Left ventricle myocardium superior (tissue), 1 donor: ENCODE measurements around the gene C16orf74. TPM values are rescaled to one million over a fixed set of nuclear protein-coding genes. Genes with fewer than 3 reads are reported as not detected.

Experiments used
- ATAC-seq: fragments of 200-7000 bp; cut with Tn5 transposase; one replicate; pipeline ENCODE4 v1.9.1; 2020; ENCODE audit warnings: mild to moderate bottlenecking, moderate library complexity
- DNase-seq: peaks from one replicate; pipeline ENCODE4 v3.0.0-alpha.2; 2020
- intact Hi-C: fragments of 100-400 bp; cut with micrococcal nuclease; formaldehyde crosslinking; loops from one replicate; pipeline ENCODE4 v1.11.0; 2022
- total RNA-seq: library from RNA; stranded (reverse); fragmentation: NEBNext Ultra II Directional; extraction: Animal tissue kit (Norgen Biotek cat#: 25700); gene quantifications from one replicate; pipeline ENCODE4 v1.2.1, GENCODE V29; 2021
- donor health status: DM: no; HTN: yes; CAD: no; lungs with severe emphysema.

Gene C16orf74
- total RNA-seq, 1 donor from 2014 or later = 1.7 TPM

DNA sequence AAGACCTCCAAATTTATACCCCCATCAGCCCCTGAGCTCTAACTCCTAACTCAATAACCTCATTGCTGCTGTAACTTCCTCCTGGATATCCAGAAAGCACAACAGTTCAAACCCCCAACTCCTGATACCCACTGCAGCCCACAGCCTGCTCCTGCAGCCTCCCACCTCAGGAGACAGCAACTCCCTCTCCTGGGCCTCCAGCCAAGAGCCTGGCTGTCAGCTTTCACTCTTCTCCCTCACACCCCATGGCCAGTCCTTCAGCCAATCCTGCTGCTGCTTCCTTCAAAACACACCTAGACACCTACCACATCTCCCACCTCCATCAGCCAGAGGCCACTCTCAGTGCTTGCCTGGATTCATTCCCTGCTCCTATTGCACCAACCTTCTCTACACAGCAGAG, 67.5 kb downstream of the C16orf74 start:
- ATAC-seq = no peak
- no peak for DNase-seq
- intact Hi-C loops = no loop called here

DNA sequence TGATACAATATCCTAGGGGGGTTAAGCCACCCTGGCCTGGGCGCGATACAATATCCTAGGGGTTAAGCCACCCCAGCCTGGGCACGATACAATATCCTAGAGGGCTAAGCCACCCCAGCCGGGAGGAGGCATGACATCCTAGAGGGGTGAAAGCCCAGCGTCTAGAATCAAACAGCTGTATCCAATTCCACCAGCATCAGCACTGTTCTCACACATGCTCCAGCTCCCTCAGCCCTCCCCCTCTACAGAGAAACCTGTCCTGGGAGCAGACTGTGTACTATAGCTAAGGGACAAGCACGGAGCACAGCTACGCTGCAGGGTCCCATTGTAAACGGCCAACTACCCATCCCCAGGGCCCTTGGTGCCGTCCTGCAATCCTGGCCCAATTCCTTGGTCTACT, 68.4 kb downstream of the C16orf74 start:
- no peak for DNase-seq
- intact Hi-C loops = no loop called here
- ATAC-seq = no peak

DNA sequence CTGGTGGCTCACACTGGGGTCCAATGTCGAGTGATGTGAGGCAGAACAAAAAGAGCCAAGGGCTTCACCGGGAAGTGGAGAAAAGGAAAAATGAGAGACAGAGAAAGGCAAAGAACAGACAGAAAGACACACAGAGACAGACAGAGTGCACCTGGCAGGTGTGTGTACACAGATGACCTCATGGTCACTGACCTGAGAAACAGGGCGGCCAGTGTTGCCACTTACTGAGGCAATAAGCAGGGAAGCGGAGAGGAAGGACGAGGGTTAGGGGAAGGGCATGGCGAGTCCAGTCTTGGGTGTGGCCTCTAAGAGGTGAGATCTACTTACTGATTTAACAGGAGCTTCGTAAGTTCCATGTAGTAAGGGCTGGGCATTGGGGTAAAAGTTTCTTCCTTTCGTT, 69.6 kb downstream of the C16orf74 start:
- no peak for DNase-seq
- ATAC-seq = no peak
- intact Hi-C loops = no loop called here

DNA sequence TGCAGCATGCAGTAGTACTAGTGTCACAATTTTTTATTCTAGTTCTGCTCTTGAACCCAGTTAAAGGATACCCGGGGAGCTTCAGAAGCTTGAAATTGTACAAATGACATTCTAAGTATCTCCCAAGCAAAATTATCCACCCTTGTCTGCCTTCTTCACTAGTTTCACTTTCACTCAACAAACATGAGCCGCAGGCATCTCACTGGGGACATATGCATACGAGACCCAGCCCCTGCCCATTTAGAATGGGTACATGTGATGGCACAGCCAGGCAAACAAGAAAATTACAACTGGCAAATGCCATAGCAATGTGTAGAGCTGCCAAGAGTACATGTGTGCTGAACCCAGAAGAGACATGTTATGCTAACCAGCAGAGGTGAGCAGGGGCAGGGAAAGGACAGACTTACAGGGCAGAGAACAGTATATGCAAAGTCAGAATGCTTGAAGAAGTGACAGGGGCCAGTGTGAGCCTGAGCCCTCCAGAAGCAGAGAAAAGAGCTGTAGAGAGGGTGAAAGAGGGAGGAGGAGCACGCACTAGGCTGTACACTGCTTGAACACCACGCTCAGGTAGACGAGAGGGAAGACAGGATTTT, 70.4 kb downstream of the C16orf74 start:
- no peak for DNase-seq
- no peak for ATAC-seq
- intact Hi-C loops = no loop called here

DNA sequence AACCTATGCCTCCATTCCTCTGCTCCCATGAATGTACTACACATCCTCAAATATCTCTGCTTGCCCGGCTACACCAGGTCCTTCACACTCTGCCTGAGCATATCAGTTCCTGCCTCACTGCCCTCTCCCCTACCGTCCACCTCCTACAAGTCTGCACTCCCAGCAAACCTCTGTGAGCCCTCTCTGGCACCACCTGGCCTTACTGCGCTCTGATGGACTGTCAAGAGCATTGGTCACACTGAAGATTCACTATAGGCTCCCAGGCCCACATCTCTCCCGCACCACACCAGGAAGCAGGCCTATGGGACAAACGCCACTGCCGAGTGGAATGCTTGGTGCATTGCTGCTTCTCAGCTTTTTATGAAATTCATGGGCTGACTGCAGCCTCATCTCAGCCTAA, 71.0 kb downstream of the C16orf74 start:
- ATAC-seq = no peak
- DNase-seq = no peak
- intact Hi-C loops = no loop called here

DNA sequence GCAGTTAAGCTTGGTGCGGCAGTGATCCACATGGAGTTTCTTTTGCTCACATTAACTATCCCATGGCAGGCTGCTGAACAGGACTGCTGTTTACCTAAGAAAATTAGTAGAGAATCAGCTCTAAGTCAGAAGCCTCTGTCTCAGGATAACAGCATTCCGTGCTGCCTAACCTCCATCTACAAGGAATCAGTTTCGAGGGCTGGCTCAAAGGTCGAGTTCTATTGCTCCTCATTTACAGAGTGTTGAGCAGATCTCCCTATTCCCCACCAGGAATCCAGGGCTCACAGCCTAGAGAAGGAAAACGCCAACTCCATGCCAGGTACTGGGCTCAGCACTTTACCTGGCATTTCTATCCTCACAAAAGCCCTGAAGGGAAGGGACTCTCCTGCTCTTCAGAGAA, 72.1 kb downstream of the C16orf74 start:
- DNase-seq (no peak), ATAC-seq (no peak)
- intact Hi-C loops = no loop called here

DNA sequence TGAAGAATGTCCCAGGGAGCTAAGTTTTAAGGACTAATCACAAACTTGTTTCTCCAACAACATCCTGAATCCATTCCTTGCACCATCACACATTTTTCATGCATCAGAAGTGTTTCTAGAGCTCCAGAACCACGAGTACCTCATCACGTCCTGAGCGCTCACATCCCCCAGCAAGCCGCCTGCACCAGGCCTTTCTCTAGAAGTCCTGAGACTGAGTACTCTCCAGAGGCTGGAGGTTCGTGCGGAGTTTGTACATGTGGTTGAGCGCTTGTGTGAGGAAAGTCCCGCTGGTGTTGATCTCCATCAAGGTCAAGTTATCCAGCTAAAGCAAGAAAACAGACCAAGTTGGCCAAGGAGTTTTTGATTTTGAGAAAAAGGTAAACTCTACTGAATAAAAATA, 72.9 kb downstream of the C16orf74 start:
- ATAC-seq (no peak), DNase-seq (no peak)
- intact Hi-C loops = no loop called here

DNA sequence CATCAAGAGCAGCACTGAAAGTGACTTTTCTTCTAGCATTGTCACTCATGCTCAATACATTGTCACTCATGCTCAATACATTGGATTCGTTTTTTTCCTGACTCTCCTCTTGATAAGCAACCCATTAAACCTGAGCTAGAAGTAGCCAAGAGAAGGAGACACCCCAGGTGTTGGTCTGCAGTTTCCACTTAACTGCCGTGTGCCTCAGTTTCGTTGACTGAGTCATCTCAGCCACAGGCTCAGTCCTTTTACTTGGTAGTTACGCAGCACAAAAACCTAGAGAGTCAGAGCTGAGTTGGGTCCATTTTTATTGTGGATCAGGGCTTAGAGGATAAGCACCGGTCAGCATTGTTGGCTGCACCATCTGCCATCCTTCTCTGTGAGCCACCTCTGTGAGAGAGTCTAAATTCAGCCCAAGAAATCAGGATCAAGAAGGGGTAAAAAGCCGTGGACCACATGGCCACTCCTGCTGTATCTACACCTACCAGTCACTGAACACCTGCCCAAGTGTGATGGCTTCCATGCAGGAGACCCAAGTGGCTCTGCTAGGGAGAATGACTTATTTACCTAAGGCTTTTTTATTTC, 73.4 kb downstream of the C16orf74 start:
- no peak for ATAC-seq
- intact Hi-C loops = no loop called here
- DNase-seq = no peak

DNA sequence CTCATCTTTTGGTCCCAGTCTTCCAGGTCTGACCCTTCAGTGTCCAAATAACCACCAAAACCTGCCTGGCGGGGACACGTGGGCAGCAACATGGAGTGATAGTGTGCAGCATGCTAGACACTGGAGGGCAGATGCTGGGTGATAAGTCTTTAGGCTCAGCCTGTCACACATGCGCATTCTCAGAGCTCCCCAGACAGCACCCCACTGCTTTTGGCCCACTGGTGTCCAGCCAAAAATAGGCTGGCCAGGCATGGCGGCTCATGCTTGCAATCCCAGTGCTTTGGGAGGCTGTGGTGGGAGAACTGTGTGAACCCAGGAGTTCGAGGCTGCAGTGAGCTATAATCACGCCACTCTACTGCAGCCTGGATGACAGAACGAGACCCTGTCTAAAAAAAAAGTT, 74.4 kb downstream of the C16orf74 start:
- intact Hi-C loops = no loop called here
- ATAC-seq = no peak
- DNase-seq = no peak

DNA sequence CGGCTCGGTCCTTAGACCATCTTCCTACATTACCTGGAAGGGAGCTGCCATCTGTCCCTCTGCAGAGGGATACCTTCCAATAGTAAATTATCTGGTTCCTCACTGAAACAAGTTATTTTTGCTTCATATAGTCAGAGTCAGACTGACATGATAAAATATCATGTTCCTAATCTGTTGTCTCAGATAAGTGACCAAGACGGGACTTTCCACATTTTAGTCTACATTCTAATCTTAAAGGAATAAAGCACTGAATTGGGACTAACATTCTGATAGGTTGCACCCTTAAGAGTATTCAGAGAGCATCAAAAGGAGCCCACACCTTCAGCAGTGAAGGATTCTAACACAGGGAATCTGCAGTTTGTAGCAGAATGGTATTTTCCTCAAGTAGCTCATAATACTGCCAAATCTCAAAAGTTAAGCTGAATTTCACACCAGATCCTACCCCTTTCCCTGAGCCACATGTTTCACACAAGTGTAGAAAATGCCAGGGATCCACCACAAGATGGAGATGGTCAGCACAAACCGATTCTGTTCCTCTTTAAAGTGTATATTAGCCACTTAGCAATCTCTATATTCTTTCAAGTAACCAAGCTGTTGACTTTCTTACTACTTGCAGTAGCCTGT, 75.5 kb downstream of the C16orf74 start:
- no peak for ATAC-seq
- intact Hi-C loops = no loop called here

DNA sequence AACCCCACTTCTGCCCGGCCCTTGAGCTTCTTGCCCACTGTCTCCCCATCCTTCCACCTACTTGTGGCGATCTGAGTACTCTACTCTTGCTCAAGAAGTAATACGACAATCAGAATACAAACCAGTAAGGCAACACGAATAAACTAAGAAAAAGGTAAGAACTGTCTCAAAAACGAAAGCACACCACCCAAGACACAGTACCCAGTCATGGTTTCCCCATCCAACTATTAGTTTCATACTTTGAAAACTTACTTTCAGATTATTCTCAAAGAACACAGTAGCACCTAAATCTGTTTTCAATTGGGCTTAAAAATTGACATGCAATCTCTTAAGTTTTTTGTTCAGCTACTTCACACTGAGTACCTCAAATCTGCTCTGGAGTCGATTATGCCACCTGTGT, 76.1 kb downstream of the C16orf74 start:
- ATAC-seq = no peak
- DNase-seq = no peak
- intact Hi-C loops = no loop called here

More for the DNA sequence above, 75.5 kb downstream of the C16orf74 start:
- no peak for DNase-seq

DNA sequence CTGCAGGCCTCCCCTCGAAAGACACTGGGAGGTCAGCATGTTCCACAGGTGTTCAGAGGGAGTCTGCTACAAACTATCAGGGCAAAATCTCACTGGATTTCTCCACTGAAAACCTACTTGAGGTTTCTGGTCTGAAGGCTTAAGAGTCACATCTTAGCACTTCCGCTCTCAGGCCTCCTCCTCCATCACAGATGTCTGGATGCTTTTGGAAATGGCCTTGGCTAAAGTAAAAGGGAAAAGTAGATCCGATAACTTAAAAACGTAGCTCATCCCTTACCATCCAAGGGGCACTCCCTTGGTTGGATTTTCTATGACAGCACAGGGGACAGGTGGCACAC, 76.5 kb downstream of the C16orf74 start:
- no peak for ATAC-seq
- intact Hi-C loops = no loop called here
- DNase-seq = no peak

DNA sequence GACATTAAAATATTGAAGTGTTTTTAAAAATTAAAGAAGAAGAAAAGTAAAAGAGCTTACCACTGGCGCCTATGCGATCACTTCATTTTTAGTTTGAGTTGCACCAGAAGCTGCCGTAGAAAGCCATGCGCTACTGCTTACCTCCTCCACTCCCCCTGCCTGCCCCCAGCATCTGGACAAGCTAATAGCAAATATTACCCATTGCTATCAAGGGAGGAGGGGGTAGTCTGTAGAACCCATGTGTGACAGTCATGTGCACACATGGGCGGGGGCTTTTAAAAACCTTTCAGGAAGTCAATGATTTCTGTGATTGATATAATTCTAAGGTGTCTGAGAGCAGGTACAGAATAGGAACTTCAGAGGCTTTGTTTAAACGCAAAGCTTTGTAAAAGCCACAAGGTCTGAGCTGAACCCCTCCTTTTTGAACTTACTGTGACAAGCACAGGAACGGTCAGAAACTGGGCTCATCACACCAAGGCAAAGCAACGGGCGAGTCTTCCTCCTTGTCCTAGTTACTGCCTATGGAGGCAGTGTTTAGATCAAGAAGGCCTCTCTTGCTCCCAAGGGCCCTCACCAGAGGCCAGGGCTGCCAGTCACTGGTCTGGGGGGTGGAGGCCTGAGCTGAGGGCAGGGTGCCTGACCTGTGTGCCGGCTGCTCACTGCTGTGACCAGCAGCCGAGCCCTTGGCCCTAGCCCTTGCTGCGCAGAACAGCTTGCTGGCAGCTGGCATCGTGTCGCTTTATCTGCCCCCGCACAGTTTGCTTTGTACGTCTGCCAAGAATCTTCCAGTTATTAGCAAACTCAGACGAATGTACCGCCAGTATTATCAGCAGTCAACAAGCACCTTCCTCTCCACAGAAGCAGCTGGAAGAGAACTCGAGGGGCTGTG, 77.1 kb downstream of the C16orf74 start:
- intact Hi-C loops = no loop called here
- ATAC-seq (peak; percentile 97), DNase-seq (peak; percentile 79)

DNA sequence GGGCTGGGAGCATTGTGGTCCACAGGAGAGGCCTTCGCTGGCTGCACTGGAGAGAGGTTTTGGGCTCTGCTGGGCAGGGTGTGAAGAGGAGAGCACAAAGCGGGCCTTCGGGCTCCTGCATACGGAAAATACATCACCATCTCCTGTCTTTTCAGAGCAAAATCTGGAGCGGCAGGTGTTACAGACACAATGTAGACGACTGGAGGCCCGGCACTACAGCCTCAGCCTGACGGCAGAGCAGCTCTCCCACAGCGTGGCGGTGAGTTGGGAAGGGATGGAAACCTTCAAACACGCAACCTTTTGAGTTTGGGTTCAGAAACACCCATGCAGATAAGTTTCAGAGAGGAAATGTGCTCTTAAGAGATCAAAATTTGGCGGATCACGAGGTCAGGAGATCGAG, 80.1 kb downstream of the C16orf74 start:
- ATAC-seq = no peak
- intact Hi-C loops = no loop called here
- no peak for DNase-seq

DNA sequence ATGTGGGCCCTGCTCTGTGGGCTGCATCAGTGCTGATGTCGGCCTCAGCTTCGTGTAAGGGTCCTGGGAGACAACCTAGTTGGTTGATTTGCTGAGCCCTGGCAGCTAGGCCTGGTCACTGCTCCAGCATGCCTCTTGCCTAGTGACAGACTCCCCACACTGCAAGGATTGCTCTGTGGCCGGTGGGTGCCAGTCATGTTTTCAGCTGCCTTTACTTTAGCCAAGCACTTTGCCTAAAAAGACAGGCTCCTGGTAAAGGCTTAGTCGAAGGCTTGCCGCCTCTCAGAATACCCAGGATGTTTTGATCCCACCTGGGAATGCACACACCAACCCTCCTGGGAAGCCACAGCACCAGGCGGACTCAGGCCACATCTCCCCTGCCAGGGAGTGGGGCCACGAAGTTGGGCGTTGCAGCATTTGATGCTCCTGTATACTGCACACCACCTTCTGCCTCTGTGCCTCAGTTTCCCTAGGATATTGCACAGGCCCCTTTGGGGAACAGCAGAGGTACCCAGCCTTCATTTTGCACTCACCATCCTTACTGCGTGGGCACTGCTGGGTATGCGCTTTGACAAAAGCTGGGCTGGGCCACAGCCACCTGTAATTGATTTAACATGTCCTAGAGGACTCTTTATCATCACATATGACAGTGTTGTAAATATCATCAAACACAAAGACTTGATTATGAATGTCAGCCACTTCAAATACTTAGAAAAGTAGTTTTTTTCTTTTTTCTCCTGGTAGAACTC, 82.0 kb downstream of the C16orf74 start:
- DNase-seq (no peak), ATAC-seq (no peak)
- intact Hi-C loops = no loop called here

DNA sequence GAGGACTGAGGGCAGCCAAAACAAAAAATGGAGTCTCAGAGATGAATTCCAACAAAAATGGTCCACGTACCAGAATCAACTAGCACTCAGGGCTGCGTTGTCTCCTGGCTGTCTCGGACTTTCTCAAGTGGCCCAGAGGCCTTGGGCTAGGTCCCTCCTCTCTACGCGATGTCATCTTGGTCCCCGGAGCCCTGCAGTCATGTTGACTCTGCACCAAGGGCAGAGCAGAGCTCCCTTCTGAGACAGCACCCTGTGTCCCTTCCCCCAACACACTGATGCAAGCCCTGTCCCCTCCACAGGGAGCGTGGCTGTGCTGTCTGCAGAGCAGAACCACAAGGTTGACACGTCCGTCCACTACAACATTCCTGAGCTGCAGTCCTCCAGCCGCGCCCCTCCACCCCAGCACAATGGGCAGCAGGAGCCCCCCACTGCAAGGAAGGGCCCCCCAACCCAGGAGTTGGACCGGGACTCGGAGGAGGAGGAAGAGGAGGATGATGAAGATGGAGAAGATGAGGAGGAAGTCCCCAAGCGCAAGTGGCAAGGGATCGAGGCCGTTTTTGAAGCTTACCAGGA, 83.0 kb downstream of the C16orf74 start:
- no peak for ATAC-seq
- DNase-seq = no peak
- intact Hi-C loops = no loop called here

DNA sequence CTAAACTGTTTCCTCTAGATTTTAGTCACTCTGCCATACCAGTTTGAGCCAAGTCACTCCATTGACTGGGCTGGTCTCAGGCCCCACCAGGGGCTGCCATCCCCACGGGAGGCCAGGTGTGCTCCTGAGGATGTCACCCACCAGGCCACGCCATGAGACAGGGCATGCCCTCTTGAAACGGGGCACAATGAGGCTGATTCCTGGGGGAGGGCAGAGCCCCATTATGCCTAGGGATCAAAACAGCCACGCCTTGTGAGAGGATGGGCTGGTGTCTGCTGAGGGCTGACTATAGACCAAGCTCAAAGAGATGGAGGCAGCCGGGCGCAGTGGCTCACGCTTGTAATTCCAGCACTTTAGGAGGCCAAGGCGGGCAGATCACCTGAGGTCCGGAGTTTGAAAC, 83.6 kb downstream of the C16orf74 start:
- DNase-seq = no peak
- intact Hi-C loops = no loop called here
- no peak for ATAC-seq

DNA sequence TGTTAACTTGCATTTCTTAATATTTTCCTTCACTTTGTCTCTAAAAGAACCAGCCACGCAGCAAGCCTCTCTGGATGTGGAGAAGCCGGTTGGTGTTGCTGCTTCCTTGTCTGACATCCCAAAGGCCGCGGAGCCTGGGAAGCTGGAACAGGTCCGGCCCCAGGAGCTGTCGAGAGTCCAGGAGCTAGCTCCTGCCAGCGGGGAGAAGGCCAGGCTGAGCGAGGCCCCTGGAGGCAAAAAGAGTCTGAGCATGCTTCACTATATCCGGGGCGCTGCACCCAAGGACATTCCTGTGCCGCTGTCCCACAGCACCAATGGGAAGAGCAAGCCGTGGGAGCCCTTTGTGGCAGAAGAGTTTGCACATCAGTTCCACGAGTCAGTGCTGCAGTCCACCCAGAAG, 85.0 kb downstream of the C16orf74 start:
- intact Hi-C loops = no loop called here
- DNase-seq = no peak
- no peak for ATAC-seq

DNA sequence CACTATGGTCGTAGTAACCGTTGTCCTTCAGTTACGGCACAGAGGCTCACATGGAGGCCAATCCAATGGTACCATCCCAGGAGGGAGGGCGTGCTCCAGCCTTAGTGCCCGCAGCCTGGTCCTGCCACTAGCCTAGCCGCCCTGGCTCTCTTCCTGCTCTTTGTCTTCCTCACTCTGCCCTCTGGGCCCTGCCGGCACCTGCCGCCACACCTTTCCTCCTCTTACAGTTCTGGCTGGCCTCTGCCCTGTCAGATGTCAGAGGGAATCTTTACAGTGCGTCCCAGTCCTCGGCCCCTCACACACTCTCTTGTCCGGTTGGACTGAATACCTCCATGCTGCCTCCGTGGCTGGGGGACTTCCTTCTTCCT, 85.5 kb downstream of the C16orf74 start:
- DNase-seq (no peak), ATAC-seq (no peak)
- intact Hi-C loops = no loop called here
